GM18505 (cell line): ENCODE results near the gene PCCA.
A peak's percentile ranks its signal among the peaks of the same experiment; 100 is the strongest.

Experiments used
- ATAC-seq: cut with Tn5 transposase; IDR thresholded peaks from one replicate; pipeline ENCODE4 v1.9.1; 2021; ENCODE audit not compliant: unreplicated experiment
- POLR2A ChIP-seq: IDR thresholded peaks from 4 replicates; pipeline ENCODE4 v1.6.1; 2011; ENCODE audit warnings: borderline replicate concordance; ENCODE audit not compliant: insufficient read depth, insufficient read length; ENCODE audit errors: extremely low read depth

The PCCA gene

GRCh38 chr13:100423375-100423774 lies 334.5 kb downstream of the PCCA start:
- ATAC-seq, result no peak

GRCh38 chr13:100428986-100429385 lies 340.1 kb downstream of the PCCA start:
- no peak for ATAC-seq
- TF ChIP-seq POLR2A, result no peak

More at GRCh38 chr13:100423375-100423774, 334.5 kb downstream of the PCCA start:
- no peak for TF ChIP-seq POLR2A

- TF ChIP-seq POLR2A, result no peak
- ATAC-seq, result no peak
Measured at GRCh38 chr13:100432611-100433010, 343.7 kb downstream of the PCCA start.

GRCh38 chr13:100433475-100433874 lies 344.6 kb downstream of the PCCA start:
- no peak for TF ChIP-seq POLR2A
- ATAC-seq, result no peak

- ATAC-seq, result peak; percentile 94
- TF ChIP-seq POLR2A, result no peak
Measured at GRCh38 chr13:100434010-100434763, 345.3 kb downstream of the PCCA start.

GRCh38 chr13:100436099-100436498 lies 347.2 kb downstream of the PCCA start:
- no peak for TF ChIP-seq POLR2A
- no peak for ATAC-seq

- no peak for ATAC-seq
- TF ChIP-seq POLR2A, result no peak
Measured at GRCh38 chr13:100438059-100438788, 349.3 kb downstream of the PCCA start.

GRCh38 chr13:100439247-100439970 lies 350.5 kb downstream of the PCCA start:
- TF ChIP-seq POLR2A, result no peak
- no peak for ATAC-seq

GRCh38 chr13:100440751-100441425 lies 352.0 kb downstream of the PCCA start:
- TF ChIP-seq POLR2A, result no peak
- no peak for ATAC-seq

GRCh38 chr13:100442095-100442832 lies 353.4 kb downstream of the PCCA start:
- TF ChIP-seq POLR2A, result no peak
- ATAC-seq, result no peak

- TF ChIP-seq POLR2A, result no peak
- no peak for ATAC-seq
Measured at GRCh38 chr13:100443278-100443997, 354.5 kb downstream of the PCCA start.

- no peak for ATAC-seq
- TF ChIP-seq POLR2A, result no peak
Measured at GRCh38 chr13:100443998-100444328, 355.1 kb downstream of the PCCA start.
